Upper lobe of right lung (tissue), 1 donor: Measurements from ENCODE around the gene RFNG. TPM values are rescaled to one million over a fixed set of nuclear protein-coding genes. Genes with fewer than 3 reads are reported as not detected.
A peak's percentile ranks its signal among the peaks of the same experiment; 100 is the strongest.

Experiments
- ATAC-seq: fragments of 200-7000 bp; cut with Tn5 transposase; one replicate; pipeline ENCODE4 v1.9.1; 2020; ENCODE audit warnings: mild to moderate bottlenecking, moderate library complexity
- DNase-seq: peaks from one replicate; pipeline ENCODE4 v3.0.0-alpha.2; 2020
- H3K27ac ChIP-seq: fragments of 200-600 bp; one replicate; pipeline ENCODE4 v1.8.0; 2022
- H3K27me3 ChIP-seq: fragments of 200-600 bp; one replicate; pipeline ENCODE4 v1.8.0; 2022; ENCODE audit warnings: mild to moderate bottlenecking
- H3K36me3 ChIP-seq: fragments of 200-600 bp; one replicate; pipeline ENCODE4 v1.8.0; 2022
- H3K4me1 ChIP-seq: fragments of 200-600 bp; one replicate; pipeline ENCODE4 v1.8.0; 2022
- H3K4me3 ChIP-seq: fragments of 200-600 bp; one replicate; pipeline ENCODE4 v1.8.0; 2022; ENCODE audit warnings: mild to moderate bottlenecking
- H3K9me3 ChIP-seq: fragments of 200-600 bp; one replicate; pipeline ENCODE4 v1.8.0; 2022
- intact Hi-C: fragments of 100-400 bp; cut with DNase I; formaldehyde crosslinking; loops from one replicate; pipeline ENCODE4 v1.11.0; 2022
- total RNA-seq: library from RNA; stranded (reverse); fragmentation: NEBNext Ultra II Directional; extraction: Animal tissue kit (Norgen Biotek cat#: 25700); gene quantifications from one replicate; pipeline ENCODE4 v1.2.1, GENCODE V29; 2021
- TF ChIP-seq, protein P1 (sequence below): fragments of 200-600 bp; IDR thresholded peaks from one replicate; pipeline ENCODE4 v1.8.0; 2022; ENCODE audit warnings: antibody characterized with exemption
- donor health status: DM: no; HTN: yes; CAD: no; lungs with severe emphysema.

The RFNG gene
- total RNA-seq, 1 donor from 2014 or later: 38.5 TPM

DNA sequence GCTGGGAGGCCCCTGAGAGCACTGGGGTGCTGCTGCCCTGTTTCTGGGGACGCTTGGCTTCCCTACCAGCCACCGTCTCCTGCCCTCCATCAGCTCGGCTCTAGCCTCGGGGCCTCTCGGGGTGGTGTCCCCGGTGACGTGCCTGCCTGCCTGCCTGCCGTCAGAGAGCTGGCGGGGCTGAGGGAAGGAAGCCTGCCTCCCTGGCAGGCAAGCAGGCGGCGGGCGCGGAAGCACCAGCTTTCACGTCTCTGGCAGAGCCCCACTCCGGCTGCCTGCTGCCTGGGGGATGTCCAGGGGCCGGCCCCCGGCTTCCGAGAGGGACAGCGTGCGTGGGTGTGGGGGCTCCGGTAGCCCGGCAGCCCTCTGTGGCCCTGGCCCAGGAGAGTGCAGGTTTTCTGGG, 38.3 kb downstream of the RFNG start:
- no peaks in the 10 kb centered on the region for H3K27me3 ChIP-seq
- intact Hi-C loops: no loop called here
- H3K4me3 ChIP-seq: peak overlapping the region; percentile 16
- TF ChIP-seq, protein P1, sequence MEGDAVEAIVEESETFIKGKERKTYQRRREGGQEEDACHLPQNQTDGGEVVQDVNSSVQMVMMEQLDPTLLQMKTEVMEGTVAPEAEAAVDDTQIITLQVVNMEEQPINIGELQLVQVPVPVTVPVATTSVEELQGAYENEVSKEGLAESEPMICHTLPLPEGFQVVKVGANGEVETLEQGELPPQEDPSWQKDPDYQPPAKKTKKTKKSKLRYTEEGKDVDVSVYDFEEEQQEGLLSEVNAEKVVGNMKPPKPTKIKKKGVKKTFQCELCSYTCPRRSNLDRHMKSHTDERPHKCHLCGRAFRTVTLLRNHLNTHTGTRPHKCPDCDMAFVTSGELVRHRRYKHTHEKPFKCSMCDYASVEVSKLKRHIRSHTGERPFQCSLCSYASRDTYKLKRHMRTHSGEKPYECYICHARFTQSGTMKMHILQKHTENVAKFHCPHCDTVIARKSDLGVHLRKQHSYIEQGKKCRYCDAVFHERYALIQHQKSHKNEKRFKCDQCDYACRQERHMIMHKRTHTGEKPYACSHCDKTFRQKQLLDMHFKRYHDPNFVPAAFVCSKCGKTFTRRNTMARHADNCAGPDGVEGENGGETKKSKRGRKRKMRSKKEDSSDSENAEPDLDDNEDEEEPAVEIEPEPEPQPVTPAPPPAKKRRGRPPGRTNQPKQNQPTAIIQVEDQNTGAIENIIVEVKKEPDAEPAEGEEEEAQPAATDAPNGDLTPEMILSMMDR: no peak
- peaks cover 3% of the 10 kb centered on the region for H3K4me1 ChIP-seq
- ATAC-seq: peak; percentile 1
- no peaks in the 10 kb centered on the region for H3K36me3 ChIP-seq
- H3K9me3 ChIP-seq: no peaks in the 10 kb centered on the region
- DNase-seq: no peak
- peak overlapping the region; percentile 78 for H3K27ac ChIP-seq

DNA sequence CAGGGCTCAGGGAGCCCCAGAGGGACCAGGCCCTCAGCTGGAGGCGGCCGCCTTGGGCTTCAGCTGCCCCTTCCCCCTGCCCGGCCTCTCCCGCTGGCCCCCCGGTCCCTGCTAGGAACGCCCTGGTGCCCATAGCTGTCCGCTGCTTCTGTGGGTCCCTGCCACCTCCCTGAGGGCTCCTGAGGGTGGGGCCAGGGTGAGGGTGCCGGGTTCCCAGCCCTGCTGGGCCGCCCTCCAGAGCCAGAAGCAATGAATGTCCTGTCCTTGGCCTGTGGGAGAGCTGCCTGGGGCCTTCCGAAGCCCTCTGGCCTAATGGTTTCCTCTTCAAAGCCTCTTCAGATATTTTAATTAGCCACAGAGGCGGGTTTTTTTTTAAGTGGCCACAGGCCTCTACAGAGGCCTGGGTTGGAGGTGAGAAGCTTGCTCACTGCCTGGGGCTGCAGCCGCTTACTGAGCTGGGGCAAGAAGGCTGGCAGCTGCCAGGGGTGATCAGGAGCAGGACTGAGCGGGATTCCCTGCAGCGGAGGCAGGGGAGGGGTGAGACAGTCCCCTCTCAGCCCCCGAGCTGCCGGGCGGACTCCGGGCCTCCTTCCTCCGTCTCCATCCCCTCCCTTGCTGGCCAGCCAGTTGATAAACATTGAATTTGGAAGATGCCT, 38.8 kb downstream of the RFNG start:
- peak; percentile 63 for ATAC-seq
- Histone ChIP-seq H3K4me1 (peaks cover 3% of the 10 kb centered on the region), H3K36me3 (no peaks in the 10 kb centered on the region), H3K4me3 (peak overlapping the region; percentile 16), H3K27ac (peak overlapping the region; percentile 78), H3K9me3 (no peaks in the 10 kb centered on the region), H3K27me3 (no peaks in the 10 kb centered on the region)
- DNase-seq: peak; percentile 87
- TF ChIP-seq, protein P1: no peak
- intact Hi-C loops: no loop called here

DNA sequence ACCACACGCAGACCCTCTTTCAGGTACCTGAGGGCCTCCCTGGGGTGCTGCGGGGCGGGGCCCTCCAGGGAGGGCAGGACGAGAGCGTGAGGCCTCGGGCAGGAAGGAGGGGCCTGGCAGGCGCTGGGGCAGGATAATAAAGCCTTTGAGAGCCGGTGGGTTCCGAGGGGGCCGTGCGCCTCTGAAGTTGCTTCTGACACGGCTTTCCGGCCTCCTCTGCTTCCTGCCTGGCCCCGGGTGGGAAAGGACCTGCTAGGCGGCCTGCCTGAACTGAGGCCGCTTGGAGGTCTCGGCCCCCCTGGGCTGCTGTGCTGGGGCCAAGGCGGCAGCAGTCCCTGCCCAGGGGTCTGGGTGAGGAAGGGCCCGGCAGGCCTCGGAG, 39.4 kb downstream of the RFNG start:
- intact Hi-C loops: no loop called here
- peaks cover 3% of the 10 kb centered on the region for H3K4me1 ChIP-seq
- no peak for DNase-seq

DNA sequence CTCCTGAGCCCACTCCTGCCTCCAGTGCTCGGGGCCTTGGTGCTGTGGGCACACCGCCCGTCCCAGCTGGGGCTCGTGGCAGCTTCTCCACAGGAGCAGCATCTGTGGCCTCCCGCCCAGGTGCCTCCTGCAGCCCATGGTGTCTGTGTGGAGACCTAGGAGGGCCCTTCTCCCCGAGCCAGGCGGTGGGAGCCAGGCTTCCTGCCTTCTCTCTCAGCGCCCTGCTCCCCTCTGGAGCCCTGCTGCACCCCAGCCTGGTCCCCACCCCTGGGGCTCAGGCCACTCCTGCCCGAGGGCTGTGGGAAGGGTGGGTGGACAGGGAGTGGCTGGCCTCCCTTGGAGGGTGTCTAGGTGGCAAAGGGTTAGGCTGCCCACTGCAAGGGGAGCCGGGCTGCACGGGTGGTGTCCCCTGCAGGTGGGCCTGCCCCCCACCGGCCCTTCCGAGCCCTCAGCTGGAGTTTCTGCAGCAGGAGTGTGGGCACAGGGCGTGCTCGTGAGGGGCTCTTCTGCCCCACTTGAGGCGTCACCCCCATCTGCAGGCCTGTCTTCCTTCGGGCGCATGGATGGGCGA, 39.9 kb downstream of the RFNG start:
- Histone ChIP-seq H3K9me3 (no peaks in the 10 kb centered on the region), H3K27ac (no peak overlapping the region), H3K4me1 (peaks cover 3% of the 10 kb centered on the region), H3K27me3 (no peaks in the 10 kb centered on the region), H3K36me3 (no peaks in the 10 kb centered on the region), H3K4me3 (no peak overlapping the region)
- TF ChIP-seq, protein P1: no peak
- intact Hi-C loops: no loop called here
- DNase-seq (no peak), ATAC-seq (no peak)

More for the DNA sequence above, 39.4 kb downstream of the RFNG start:
- Histone ChIP-seq H3K27me3 (no peaks in the 10 kb centered on the region), H3K9me3 (no peaks in the 10 kb centered on the region), H3K27ac (peak overlapping the region; percentile 78), H3K36me3 (no peaks in the 10 kb centered on the region), H3K4me3 (no peak overlapping the region)
- TF ChIP-seq, protein P1: no peak
- no peak for ATAC-seq

DNA sequence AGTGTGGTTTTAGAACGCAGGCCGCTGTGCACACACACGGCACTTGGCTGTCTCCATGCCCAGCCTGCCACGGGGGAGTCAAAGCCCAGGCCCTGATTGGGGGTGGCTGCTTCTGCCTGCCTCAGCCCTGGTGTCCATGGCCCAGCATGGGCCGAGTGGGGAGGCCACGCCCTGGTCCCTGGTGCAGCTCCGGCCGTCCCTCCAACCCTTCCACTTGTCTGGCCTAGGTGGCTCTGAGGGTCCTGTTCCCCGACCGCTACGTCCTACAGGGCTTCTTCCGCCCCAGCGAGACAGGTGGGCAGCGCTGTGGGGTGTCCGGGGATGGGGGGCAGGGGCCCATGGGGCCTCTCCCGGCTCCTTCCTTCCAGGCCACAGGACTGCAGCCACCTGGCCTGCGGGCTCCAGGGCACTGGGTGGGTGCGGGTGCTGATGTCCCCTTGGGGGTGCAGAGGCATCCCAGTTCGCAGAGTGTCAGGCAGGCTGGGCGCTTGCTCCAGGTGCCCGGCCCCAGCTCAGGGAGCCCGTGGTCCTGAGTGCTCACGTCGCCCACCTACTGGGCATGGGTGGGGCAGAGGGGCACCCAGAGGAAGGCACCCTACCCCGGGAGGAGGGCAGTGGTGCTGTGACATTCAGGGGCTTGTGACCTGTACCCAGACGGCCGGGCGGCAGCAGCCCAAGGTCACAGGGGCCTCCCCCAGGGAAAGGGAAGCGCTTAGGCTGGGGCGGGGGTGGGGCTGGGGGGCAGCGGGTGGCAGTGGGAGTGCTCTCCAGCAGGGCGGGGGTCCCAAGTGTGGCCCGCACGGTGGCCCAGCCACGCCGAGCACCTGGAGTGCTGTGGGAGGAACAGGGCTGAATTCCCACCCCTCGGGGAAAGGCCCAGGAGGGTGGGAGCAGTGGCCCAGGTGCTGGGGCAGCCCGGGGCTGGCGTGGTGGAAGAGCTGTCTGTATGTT, 40.8 kb downstream of the RFNG start:
- Histone ChIP-seq H3K36me3 (no peaks in the 10 kb centered on the region), H3K9me3 (no peaks in the 10 kb centered on the region), H3K4me3 (no peak overlapping the region), H3K27ac (no peak overlapping the region), H3K4me1 (peaks cover 3% of the 10 kb centered on the region), H3K27me3 (no peaks in the 10 kb centered on the region)
- ATAC-seq (no peak), DNase-seq (no peak)
- TF ChIP-seq, protein P1: no peak
- intact Hi-C loops: no loop called here
